HG02970 (cell line): Measurements from ENCODE around the gene PPRC1.
"Not testable (repeated sequence)": the region's sequence is repeated elsewhere in the genome, so short reads cannot be mapped to it uniquely, and the experiment has no call there.

ENCODE experiments used
- ATAC-seq: cut with Tn5 transposase; IDR thresholded peaks from one replicate; pipeline ENCODE4 v1.9.1; 2021; ENCODE audit warnings: mild to moderate bottlenecking, moderate library complexity, moderate number of reproducible peaks; ENCODE audit not compliant: unreplicated experiment, low FRiP score

The PPRC1 gene

DNA sequence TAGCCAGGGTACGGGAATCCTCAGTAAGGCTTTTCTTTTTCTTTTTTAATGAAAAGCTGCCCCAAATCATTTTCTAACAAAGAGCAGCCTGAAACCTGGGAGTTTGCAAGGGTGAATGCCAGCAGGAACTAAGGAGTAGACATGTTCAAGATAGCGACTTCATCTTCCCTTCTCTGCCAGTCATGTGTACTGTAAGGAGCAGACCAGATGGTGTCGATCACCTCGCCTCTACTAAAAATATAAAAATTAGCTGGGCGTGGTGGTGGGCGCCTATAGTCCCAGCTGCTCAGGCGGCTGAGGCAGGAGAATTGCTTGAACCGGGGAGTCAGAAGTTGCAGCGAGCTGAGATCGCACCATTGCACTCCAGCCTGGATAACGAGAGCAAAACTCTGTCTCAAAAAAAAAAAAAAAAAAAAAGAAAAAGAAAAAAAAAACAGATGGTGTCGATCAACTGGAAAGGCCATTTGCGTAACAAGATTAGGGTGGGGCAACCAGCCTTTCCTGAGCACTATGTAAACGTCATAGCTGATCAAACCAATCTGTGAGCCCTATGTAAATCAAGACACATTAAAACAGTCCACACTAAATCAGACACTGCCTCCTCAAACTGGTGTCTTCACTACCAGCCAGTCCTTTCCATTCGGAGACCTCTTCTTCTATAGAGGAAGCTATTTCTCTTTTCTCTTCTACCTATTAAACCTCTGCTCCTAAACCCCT lies 53.1 kb downstream of the PPRC1 start:
- ATAC-seq, result no peak

- no peak for ATAC-seq
Observed at GRCh38 chr10:102188298-102188940, 55.6 kb downstream of the PPRC1 start.

GRCh38 chr10:102188941-102189898 lies 56.4 kb downstream of the PPRC1 start:
- not testable (repeated sequence) for ATAC-seq

DNA sequence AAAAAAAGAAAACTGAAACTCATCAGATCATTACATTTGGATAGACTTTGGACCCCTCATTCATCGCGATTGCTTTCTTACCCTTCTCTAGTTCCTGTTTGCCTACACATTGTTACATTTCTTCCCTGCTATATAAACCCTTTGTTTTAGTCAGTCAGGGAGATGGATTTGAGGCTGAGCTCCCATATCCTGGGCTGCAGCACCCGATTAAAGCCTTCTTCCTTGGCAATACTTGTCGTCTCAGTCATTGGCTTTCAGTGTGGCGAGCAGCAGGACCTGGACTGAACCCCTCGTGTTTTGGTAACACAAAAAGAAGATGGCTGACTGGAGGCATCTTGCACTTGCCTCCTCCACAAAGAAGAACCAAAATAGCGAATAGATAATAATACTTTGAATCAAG lies 59.1 kb downstream of the PPRC1 start:
- no peak for ATAC-seq

GRCh38 chr10:102195296-102195870 lies 62.5 kb downstream of the PPRC1 start:
- ATAC-seq, result no peak

DNA sequence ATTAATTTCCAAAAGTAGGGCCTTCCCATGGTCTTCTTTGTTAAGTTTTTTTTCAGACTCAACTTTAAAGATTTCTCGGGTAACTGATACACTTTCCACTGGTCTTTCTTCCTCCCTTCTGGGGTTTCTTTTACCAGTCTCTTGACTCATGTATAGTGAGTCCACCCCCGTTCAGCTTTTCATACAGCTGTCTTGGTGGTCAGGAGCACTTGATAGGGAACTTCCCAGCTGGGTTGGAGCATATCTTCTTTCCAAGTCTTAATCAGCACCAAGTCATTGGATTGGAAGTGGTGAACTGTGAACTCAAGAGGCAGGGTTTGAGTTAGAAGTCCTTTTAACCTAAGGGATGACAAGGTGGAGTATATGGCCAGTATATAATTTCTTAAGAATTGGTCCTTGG lies 64.1 kb downstream of the PPRC1 start:
- no peak for ATAC-seq

GRCh38 chr10:102198027-102198426 lies 65.2 kb downstream of the PPRC1 start:
- no peak for ATAC-seq
